ENCODE data around the gene ATP8A2. TPM values are rescaled to one million over a fixed set of nuclear protein-coding genes. Genes with fewer than 3 reads are reported as not detected.

The ATP8A2 gene
- total RNA-seq, 2 donors from 2014 or later: 0.10 to 0.64 TPM

DNA sequence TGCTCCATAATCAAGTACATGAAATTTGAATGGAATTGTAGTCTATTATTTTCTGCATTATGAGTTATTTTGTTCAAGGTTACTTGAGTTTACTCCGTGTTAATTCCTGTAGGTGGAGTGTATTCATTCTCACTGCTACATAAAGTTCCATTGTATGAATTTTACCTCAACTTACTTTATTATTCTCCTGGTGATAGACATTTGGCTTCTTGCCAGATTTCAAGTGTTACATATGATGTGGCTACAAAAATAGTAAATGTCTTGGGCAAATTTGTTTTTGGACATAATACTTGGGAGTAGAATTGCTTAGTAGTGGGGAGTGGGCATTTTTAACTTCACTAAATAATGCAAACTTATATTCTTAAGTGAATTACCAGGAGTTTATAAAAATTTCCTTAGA lies 351.1 kb downstream of the ATP8A2 start:
- DNase-seq: no peak
- intact Hi-C loops (cut with DNase I): no loop called here
- Histone ChIP-seq H3K4me3 (no peak overlapping the region), H3K9ac (ENCODE audit: low read depth in 2 of 2, low read length in 2 of 2) (no peak overlapping the region), H3K27ac (no peak overlapping the region), H3K9me3 (no peaks in the 10 kb centered on the region), H3K27me3 (no peaks in the 10 kb centered on the region), H3K4me1 (no peaks in the 10 kb centered on the region), H3K36me3 (no peaks in the 10 kb centered on the region)
- TF ChIP-seq, protein P1, sequence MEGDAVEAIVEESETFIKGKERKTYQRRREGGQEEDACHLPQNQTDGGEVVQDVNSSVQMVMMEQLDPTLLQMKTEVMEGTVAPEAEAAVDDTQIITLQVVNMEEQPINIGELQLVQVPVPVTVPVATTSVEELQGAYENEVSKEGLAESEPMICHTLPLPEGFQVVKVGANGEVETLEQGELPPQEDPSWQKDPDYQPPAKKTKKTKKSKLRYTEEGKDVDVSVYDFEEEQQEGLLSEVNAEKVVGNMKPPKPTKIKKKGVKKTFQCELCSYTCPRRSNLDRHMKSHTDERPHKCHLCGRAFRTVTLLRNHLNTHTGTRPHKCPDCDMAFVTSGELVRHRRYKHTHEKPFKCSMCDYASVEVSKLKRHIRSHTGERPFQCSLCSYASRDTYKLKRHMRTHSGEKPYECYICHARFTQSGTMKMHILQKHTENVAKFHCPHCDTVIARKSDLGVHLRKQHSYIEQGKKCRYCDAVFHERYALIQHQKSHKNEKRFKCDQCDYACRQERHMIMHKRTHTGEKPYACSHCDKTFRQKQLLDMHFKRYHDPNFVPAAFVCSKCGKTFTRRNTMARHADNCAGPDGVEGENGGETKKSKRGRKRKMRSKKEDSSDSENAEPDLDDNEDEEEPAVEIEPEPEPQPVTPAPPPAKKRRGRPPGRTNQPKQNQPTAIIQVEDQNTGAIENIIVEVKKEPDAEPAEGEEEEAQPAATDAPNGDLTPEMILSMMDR (IDR thresholded peaks at IDR 0.05): no peak

DNA sequence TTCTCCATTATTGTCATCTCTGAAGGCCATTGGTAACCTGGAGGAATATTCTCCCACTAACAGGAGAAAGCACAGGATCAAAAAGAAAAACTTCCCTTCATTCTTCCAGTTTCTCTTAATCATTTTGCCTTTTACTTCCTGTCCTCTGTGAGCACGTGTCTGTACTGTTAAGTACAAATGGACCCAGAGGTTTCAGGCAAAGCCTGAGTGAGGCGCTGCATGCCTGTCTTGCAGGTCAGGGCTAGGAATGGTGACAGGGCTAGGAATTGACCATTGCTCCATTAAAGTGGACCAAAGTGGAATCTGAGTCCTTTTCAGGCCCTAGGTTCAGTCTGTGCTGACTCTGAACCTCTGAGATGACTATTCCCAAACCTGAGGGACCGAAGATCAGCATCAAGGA lies 353.3 kb downstream of the ATP8A2 start:
- Histone ChIP-seq H3K27ac (no peak overlapping the region), H3K36me3 (no peaks in the 10 kb centered on the region), H3K4me3 (no peak overlapping the region), H3K9me3 (no peaks in the 10 kb centered on the region), H3K4me1 (no peaks in the 10 kb centered on the region), H3K27me3 (no peaks in the 10 kb centered on the region), H3K9ac (ENCODE audit: low read depth in 2 of 2, low read length in 2 of 2) (no peak overlapping the region)
- TF ChIP-seq, protein P1 (IDR thresholded peaks at IDR 0.05): no peak
- DNase-seq: no peak
- intact Hi-C loops (cut with DNase I): no loop called here

DNA sequence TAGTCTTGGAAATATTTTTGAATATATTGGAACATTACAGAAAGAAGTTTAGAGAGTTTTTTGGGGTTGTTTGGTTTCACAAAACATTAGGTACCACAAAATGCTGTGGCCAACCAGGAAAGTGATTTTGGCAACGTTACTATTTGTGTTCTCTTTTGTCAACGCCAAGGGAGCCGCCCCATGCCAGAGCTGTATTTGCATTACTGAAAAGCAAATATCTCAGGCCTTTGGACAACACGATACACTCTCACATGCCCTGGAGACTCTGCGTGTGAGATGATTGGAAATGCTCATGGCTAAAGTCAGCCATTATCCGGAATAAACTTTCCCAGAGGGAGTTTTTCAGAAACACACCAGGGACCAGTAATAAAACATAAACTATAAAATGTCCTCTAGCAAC lies 355.5 kb downstream of the ATP8A2 start:
- Histone ChIP-seq H3K4me1 (no peaks in the 10 kb centered on the region), H3K36me3 (no peaks in the 10 kb centered on the region), H3K9me3 (no peaks in the 10 kb centered on the region), H3K4me3 (no peak overlapping the region), H3K27me3 (no peaks in the 10 kb centered on the region), H3K9ac (ENCODE audit: low read depth in 2 of 2, low read length in 2 of 2) (no peak overlapping the region), H3K27ac (no peak overlapping the region)
- intact Hi-C loops (cut with DNase I): no loop called here
- TF ChIP-seq, protein P1 (IDR thresholded peaks at IDR 0.05): no peak
- DNase-seq: peak; percentile 36

DNA sequence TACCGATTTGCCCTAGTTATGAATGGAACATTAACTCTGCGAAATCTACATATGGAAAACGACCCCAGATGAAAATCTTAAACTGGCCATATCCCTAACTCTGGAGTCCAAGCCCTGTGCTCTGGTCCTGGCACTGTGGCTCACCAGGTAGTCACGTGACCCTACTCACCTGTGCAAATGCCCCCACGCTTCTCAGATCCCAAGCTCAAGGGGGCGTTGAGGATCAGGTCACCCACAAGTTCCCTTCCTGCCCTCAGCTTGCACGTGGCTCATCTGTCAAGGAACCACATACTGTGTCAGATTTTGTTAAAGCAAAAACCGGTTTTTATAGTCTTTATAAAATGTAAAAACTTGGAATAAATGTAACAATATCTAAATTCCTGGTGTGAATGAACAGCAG lies 356.0 kb downstream of the ATP8A2 start:
- Histone ChIP-seq H3K36me3 (no peaks in the 10 kb centered on the region), H3K4me3 (no peak overlapping the region), H3K27ac (no peak overlapping the region), H3K9me3 (no peaks in the 10 kb centered on the region), H3K4me1 (no peaks in the 10 kb centered on the region), H3K27me3 (no peaks in the 10 kb centered on the region), H3K9ac (ENCODE audit: low read depth in 2 of 2, low read length in 2 of 2) (no peak overlapping the region)
- TF ChIP-seq, protein P1 (IDR thresholded peaks at IDR 0.05): no peak
- no peak for DNase-seq
- intact Hi-C loops (cut with DNase I): no loop called here

DNA sequence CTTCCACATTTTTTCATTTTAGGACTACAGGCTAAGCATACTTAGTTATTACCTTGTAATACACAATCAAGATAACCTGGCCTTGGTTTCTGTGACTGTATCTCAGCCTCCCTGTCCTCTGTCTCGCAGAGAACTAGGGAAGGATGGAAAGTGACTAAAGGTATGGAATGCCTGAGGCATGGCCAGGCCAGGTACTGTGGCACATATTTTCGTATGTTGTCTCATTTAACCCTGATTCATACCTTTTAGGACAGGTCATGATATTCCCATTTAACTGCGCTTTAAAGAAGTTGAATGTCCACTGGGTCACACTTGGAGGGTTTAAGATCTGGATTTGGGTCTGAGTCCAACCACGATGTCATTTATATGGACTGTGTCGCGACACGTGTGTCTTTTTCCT lies 357.4 kb downstream of the ATP8A2 start:
- Histone ChIP-seq H3K36me3 (no peaks in the 10 kb centered on the region), H3K4me1 (no peaks in the 10 kb centered on the region), H3K27ac (no peak overlapping the region), H3K9me3 (no peaks in the 10 kb centered on the region), H3K27me3 (no peaks in the 10 kb centered on the region), H3K4me3 (no peak overlapping the region), H3K9ac (ENCODE audit: low read depth in 2 of 2, low read length in 2 of 2) (no peak overlapping the region)
- TF ChIP-seq, protein P1 (IDR thresholded peaks at IDR 0.05): no peak
- no peak for DNase-seq
- intact Hi-C loops (cut with DNase I): no loop called here

DNA sequence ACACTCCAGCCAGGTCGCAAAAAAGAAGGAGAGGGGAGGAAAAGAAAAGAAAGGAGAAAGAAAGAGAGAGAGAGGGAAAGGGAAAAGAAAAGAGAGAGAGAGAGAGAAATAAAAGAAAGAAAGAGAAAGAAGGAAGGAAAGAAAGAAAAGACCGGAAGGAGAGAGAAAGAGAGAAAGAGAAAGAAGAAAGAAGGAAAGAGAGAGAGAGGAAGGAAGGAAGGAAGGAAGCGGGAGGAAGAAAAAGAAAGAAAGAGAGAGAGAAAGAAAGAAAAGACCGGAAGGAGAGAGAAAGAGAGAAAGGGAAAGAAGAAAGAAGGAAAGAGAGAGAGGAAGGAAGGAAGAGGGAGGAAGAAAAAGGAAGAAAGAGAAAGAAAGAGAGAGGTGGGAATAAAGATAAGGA lies 359.3 kb downstream of the ATP8A2 start:
- TF ChIP-seq, protein P1 (IDR thresholded peaks at IDR 0.05): no peak
- DNase-seq: no peak
- no peaks in the 10 kb centered on the region for H3K9me3 ChIP-seq
- intact Hi-C loops (cut with DNase I): no loop called here
- H3K27ac ChIP-seq: no peak overlapping the region
- H3K9ac ChIP-seq (ENCODE audit: low read depth in 2 of 2, low read length in 2 of 2): no peak overlapping the region
- no peaks in the 10 kb centered on the region for H3K27me3 ChIP-seq
- no peaks in the 10 kb centered on the region for H3K36me3 ChIP-seq
- H3K4me3 ChIP-seq: no peak overlapping the region
- H3K4me1 ChIP-seq: no peaks in the 10 kb centered on the region
